HS-27A (cell line): ENCODE results near the gene PARD3B.

Experiments
- DNase-seq: peaks from one replicate; pipeline ENCODE4 v3.0.0-alpha.2; 2012; ENCODE audit warnings: low read depth, missing footprints

PARD3B gene

GRCh38 chr2:205566606-205567168, 1021.4 kb downstream of the PARD3B start:
- DNase-seq = no peak

GRCh38 chr2:205568620-205569019, 1023.3 kb downstream of the PARD3B start:
- no peak for DNase-seq

GRCh38 chr2:205570648-205571047, 1025.4 kb downstream of the PARD3B start:
- no peak for DNase-seq

GRCh38 chr2:205571360-205571959, 1026.2 kb downstream of the PARD3B start:
- DNase-seq = no peak

- DNase-seq = no peak
These were observed 1028.7 kb downstream of the PARD3B start for GRCh38 chr2:205574001-205574400.

GRCh38 chr2:205579335-205579734, 1034.1 kb downstream of the PARD3B start:
- no peak for DNase-seq

GRCh38 chr2:205580212-205580987, 1035.1 kb downstream of the PARD3B start:
- peak; percentile 7 for DNase-seq

- DNase-seq = no peak
These were observed 1037.1 kb downstream of the PARD3B start for GRCh38 chr2:205582366-205582765.

GRCh38 chr2:205585449-205586383, 1040.4 kb downstream of the PARD3B start:
- DNase-seq = no peak

GRCh38 chr2:205586626-205587025, 1041.4 kb downstream of the PARD3B start:
- DNase-seq = no peak

- DNase-seq = no peak
These were observed 1044.2 kb downstream of the PARD3B start for GRCh38 chr2:205589479-205589878.

GRCh38 chr2:205590759-205591158, 1045.5 kb downstream of the PARD3B start:
- DNase-seq = peak; percentile 4

GRCh38 chr2:205593891-205594290, 1048.6 kb downstream of the PARD3B start:
- DNase-seq = no peak

- DNase-seq = no peak
These were observed 1051.3 kb downstream of the PARD3B start for GRCh38 chr2:205596581-205596980.

- DNase-seq = no peak
These were observed 1060.5 kb downstream of the PARD3B start for GRCh38 chr2:205605638-205606304.

- DNase-seq = no peak
These were observed 1061.9 kb downstream of the PARD3B start for GRCh38 chr2:205607146-205607545.

GRCh38 chr2:205609113-205609512, 1063.8 kb downstream of the PARD3B start:
- no peak for DNase-seq

- DNase-seq = no peak
These were observed 1065.2 kb downstream of the PARD3B start for GRCh38 chr2:205610437-205610836.

GRCh38 chr2:205612636-205613035, 1067.4 kb downstream of the PARD3B start:
- DNase-seq = no peak

- DNase-seq = no peak
These were observed 1068.8 kb downstream of the PARD3B start for GRCh38 chr2:205613970-205614559.

GRCh38 chr2:205614965-205615364, 1069.7 kb downstream of the PARD3B start:
- DNase-seq = no peak
